Measurements from ENCODE around the gene MYH9. TPM values are rescaled to one million over a fixed set of nuclear protein-coding genes. Genes with fewer than 3 reads are reported as not detected.
A peak's percentile ranks its signal among the peaks of the same experiment; 100 is the strongest.

Gene MYH9
- total RNA-seq, 2 donors from 2014 or later, result 1,447 to 1,631 TPM

DNA sequence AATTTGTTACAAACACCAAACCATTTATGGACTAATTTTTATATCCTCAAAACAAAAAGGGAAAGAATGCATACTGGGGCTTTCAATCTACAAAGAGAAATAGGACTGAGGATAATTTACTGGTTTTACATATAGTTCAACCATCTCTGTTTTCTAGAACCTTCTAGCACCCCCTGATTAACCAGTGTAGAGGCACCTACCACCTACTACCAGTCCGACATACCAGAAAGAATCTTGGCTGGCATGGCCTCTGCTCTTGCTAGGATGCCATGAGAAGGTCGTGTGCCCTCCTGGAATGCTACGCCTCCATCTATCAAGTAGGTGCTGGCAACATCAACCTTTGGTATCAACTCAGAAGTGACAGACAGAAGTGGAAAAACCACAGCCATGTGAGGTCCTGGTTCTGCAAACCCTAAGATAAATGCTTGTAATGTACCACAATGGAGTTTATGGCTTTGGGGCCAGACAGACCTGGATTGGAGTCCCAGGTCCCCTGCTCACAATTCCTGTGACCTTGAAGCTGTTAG lies 28.2 kb downstream of the MYH9 start:
- Histone ChIP-seq H3K27me3 (replicated peaks; ENCODE audit: insufficient read depth) (no peaks in the 10 kb centered on the region), H3K4me3 (peak overlapping the region; percentile 52), H3K9me3 (no peaks in the 10 kb centered on the region), H3K4me1 (ENCODE audit: control insufficient read depth in 1 of 2, low read depth in 2 of 2) (peaks cover 85 to 96% of the 10 kb centered on the region in 2 donors), H3K36me3 (peaks cover 6% of the 10 kb centered on the region), H3K27ac (peak overlapping the region; percentile 92 to 97)
- TF ChIP-seq CTCF (IDR thresholded peaks at IDR 0.05), result no peak
- ATAC-seq (ENCODE audit: insufficient number of reproducible peaks, low FRiP score, low read depth) (no peak), DNase-seq (ENCODE audit: low spot score) (no peak)

- peaks cover 85 to 96% of the 10 kb centered on the region in 2 donors for H3K4me1 ChIP-seq (ENCODE audit: control insufficient read depth in 1 of 2, low read depth in 2 of 2)
- H3K27ac ChIP-seq, result peak overlapping the region; percentile 92 to 97
- H3K9me3 ChIP-seq, result no peaks in the 10 kb centered on the region
- ATAC-seq (ENCODE audit: insufficient number of reproducible peaks, low FRiP score, low read depth), result peak; percentile 23
- no peak for DNase-seq (ENCODE audit: low spot score)
- H3K27me3 ChIP-seq (replicated peaks; ENCODE audit: insufficient read depth), result no peaks in the 10 kb centered on the region
- peak overlapping the region; percentile 52 for H3K4me3 ChIP-seq
- H3K36me3 ChIP-seq, result peaks cover 6% of the 10 kb centered on the region
- no peak for TF ChIP-seq CTCF (IDR thresholded peaks at IDR 0.05)
These were observed 29.0 kb downstream of the MYH9 start for GRCh38 chr22:36358533-36359469.

GRCh38 chr22:36356708-36357624 lies 30.8 kb downstream of the MYH9 start:
- H3K9me3 ChIP-seq, result no peaks in the 10 kb centered on the region
- ATAC-seq (ENCODE audit: insufficient number of reproducible peaks, low FRiP score, low read depth) (no peak), DNase-seq (ENCODE audit: low spot score) (no peak)
- peak overlapping the region; percentile 92 to 97 for H3K27ac ChIP-seq
- no peaks in the 10 kb centered on the region for H3K27me3 ChIP-seq (replicated peaks; ENCODE audit: insufficient read depth)
- H3K4me3 ChIP-seq, result peak overlapping the region; percentile 52
- TF ChIP-seq CTCF (IDR thresholded peaks at IDR 0.05), result no peak
- H3K4me1 ChIP-seq (ENCODE audit: control insufficient read depth in 1 of 2, low read depth in 2 of 2), result peaks cover 81 to 96% of the 10 kb centered on the region in 2 donors
- H3K36me3 ChIP-seq, result peaks cover 6% of the 10 kb centered on the region

GRCh38 chr22:36355894-36356293 lies 31.9 kb downstream of the MYH9 start:
- Histone ChIP-seq H3K9me3 (no peaks in the 10 kb centered on the region), H3K36me3 (peaks cover 6% of the 10 kb centered on the region), H3K27me3 (replicated peaks; ENCODE audit: insufficient read depth) (no peaks in the 10 kb centered on the region), H3K27ac (peak overlapping the region; percentile 92 to 97), H3K4me1 (ENCODE audit: control insufficient read depth in 1 of 2, low read depth in 2 of 2) (peaks cover 81 to 96% of the 10 kb centered on the region in 2 donors), H3K4me3 (peak overlapping the region; percentile 54)
- no peak for DNase-seq (ENCODE audit: low spot score)
- no peak for TF ChIP-seq CTCF (IDR thresholded peaks at IDR 0.05)
- ATAC-seq (ENCODE audit: insufficient number of reproducible peaks, low FRiP score, low read depth), result no peak

All from thoracic aorta (tissue), 2 donors.